Osteoblast (primary cell): Measurements from ENCODE around the gene ACOT11. TPM values are rescaled to one million over a fixed set of nuclear protein-coding genes. Genes with fewer than 3 reads are reported as not detected.
A peak's percentile ranks its signal among the peaks of the same experiment; 100 is the strongest.
"Not testable (repeated sequence)": the region's sequence is repeated elsewhere in the genome, so short reads cannot be mapped to it uniquely, and the experiment has no call there.

Source experiments
- DNase-seq: peaks from one replicate; pipeline ENCODE4 v3.0.0; 2011; ENCODE audit warnings: low spot score, mixed read lengths; ENCODE audit not compliant: insufficient read length; ENCODE audit errors: missing footprints
- H2AFZ ChIP-seq: 2 replicates; pipeline ENCODE4 v1.6.0; 2011; ENCODE audit warnings: mild to moderate bottlenecking, low read length
- H3K27ac ChIP-seq: 2 replicates; pipeline ENCODE4 v1.5.1; 2011; ENCODE audit warnings: mild to moderate bottlenecking, low read depth, low read length, moderate library complexity
- H3K27me3 ChIP-seq: 2 replicates; pipeline ENCODE4 v1.6.0; 2012; ENCODE audit warnings: mild to moderate bottlenecking, control low read depth, inconsistent platforms, low read length, moderate library complexity; ENCODE audit not compliant: insufficient read depth
- H3K36me3 ChIP-seq: 2 replicates; pipeline ENCODE4 v1.5.1; 2011; ENCODE audit warnings: mild to moderate bottlenecking, low read length, control low read depth, moderate library complexity; ENCODE audit not compliant: insufficient read depth
- H3K4me1 ChIP-seq: 2 replicates; pipeline ENCODE4 v1.5.1; 2011; ENCODE audit warnings: mild to moderate bottlenecking, low read length, control low read depth, moderate library complexity; ENCODE audit not compliant: insufficient read depth
- H3K4me2 ChIP-seq: 2 replicates; pipeline ENCODE4 v1.6.0; 2011; ENCODE audit warnings: mild to moderate bottlenecking, low read length; ENCODE audit not compliant: insufficient read depth
- H3K4me3 ChIP-seq: fragments of 200-600 bp; sonication (generic); 3 replicates; pipeline ENCODE4 v1.5.1; 2012; ENCODE audit warnings: mild to moderate bottlenecking, low read length, inconsistent platforms; ENCODE audit not compliant: insufficient read depth
- H3K79me2 ChIP-seq: 2 replicates; pipeline ENCODE4 v1.6.0; 2012; ENCODE audit warnings: mild to moderate bottlenecking, low read length, control low read depth, inconsistent platforms; ENCODE audit not compliant: insufficient read depth
- H3K9me3 ChIP-seq: 2 replicates; pipeline ENCODE4 v1.5.1; 2011; ENCODE audit warnings: low read depth, low read length, control low read depth
- H4K20me1 ChIP-seq: 2 replicates; pipeline ENCODE4 v1.6.0; 2012; ENCODE audit warnings: mild to moderate bottlenecking, low read length, control low read depth; ENCODE audit not compliant: insufficient read depth
- total RNA-seq: library from RNA; depleted of rRNA; stranded (reverse); fragments of >200 nt; gene quantifications from 2 replicates; pipeline ENCODE4 v1.2.3, GENCODE V29; 2012
- TF ChIP-seq, protein P1 (sequence below): IDR thresholded peaks from 2 replicates; pipeline ENCODE4 v1.5.1; 2011; ENCODE audit warnings: mild to moderate bottlenecking, low read depth, low read length, moderate library complexity; ENCODE audit errors: extremely low read depth

ACOT11 gene
- total RNA-seq, 1 donor, result 2.9 TPM

DNA sequence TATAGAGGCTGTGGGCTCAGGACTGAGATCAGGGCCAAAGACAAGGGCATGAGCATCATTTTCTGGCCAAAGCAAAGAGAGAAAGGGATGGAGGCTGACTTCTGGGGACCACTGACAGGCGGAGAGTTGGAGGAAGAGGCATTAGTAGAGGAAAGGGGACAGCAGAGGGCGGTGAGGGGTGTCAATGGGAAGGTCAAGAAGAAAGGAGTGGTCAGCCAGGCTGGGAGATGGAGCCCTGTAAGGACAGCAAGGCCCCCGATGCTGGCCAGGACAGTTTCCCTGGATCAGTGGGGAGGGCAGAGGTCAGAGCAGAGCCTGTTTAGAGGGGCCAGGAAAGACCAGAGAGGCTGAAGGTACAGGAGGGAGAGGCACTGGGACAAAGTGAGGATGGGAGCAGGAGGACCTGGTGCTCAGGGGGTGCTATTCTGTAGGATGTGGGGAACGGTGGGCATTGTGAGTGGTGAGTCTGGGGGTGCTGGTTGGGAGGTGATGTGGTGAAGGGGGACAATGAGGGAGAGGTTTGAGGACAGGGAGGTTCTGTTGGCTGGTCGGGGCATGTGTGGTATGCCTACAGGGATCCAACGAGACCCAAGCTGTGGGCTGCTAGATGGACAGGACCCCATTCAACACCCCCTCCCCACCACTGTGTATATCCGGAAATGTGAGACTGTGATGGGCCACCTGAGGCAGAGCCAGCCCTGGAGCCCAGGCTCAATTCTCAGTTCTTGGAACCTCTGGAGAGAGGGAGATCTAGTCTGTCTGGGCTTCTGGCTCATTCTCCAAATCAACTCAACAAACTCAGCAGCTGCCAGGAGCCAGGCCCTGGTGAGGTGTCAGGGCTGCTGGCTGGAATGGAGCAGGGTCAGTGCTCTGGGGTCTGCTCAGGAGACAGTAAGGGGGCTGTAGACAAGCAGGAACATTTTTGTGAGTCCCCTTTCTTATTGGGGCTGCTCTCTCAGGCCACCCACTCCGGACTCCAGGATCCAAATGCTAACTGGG lies 76.7 kb downstream of the ACOT11 start:
- no peaks in the 10 kb centered on the region for H3K4me1 ChIP-seq
- no peak overlapping the region for H3K4me2 ChIP-seq
- H3K36me3 ChIP-seq, result no peaks in the 10 kb centered on the region
- H2AFZ ChIP-seq, result no peak overlapping the region
- H3K9me3 ChIP-seq, result no peaks in the 10 kb centered on the region
- H3K4me3 ChIP-seq, result no peak overlapping the region
- H3K27ac ChIP-seq, result no peak overlapping the region
- peaks cover 7% of the 10 kb centered on the region for H3K27me3 ChIP-seq
- no peaks in the 10 kb centered on the region for H3K79me2 ChIP-seq
- no peaks in the 10 kb centered on the region for H4K20me1 ChIP-seq
- peak; percentile 27 for DNase-seq
- TF ChIP-seq, protein P1, sequence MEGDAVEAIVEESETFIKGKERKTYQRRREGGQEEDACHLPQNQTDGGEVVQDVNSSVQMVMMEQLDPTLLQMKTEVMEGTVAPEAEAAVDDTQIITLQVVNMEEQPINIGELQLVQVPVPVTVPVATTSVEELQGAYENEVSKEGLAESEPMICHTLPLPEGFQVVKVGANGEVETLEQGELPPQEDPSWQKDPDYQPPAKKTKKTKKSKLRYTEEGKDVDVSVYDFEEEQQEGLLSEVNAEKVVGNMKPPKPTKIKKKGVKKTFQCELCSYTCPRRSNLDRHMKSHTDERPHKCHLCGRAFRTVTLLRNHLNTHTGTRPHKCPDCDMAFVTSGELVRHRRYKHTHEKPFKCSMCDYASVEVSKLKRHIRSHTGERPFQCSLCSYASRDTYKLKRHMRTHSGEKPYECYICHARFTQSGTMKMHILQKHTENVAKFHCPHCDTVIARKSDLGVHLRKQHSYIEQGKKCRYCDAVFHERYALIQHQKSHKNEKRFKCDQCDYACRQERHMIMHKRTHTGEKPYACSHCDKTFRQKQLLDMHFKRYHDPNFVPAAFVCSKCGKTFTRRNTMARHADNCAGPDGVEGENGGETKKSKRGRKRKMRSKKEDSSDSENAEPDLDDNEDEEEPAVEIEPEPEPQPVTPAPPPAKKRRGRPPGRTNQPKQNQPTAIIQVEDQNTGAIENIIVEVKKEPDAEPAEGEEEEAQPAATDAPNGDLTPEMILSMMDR, result no peak

DNA sequence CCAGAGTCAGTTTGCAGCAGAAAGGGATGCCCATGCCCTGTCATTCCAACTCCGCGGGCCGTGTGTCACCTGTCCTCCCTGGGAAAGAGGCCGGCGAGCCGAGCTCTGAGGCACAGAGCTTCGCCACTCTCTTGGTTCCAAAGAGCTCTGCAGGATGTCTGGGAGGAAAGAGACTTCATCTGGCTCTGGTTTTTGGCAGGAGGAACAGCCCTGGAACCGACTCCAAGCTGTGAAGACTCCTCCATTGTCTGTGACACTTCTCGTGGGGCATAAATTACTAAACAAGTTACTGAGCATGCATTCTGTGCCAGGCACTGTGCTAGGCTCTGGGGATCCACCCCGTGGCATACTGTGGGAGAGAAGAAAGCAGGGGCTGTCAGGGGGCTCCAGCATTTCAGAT lies 79.2 kb downstream of the ACOT11 start:
- H3K4me2 ChIP-seq, result no peak overlapping the region
- H3K36me3 ChIP-seq, result no peaks in the 10 kb centered on the region
- H3K4me3 ChIP-seq, result no peak overlapping the region
- no peak overlapping the region for H3K27ac ChIP-seq
- H3K79me2 ChIP-seq, result no peaks in the 10 kb centered on the region
- H2AFZ ChIP-seq, result no peak overlapping the region
- no peaks in the 10 kb centered on the region for H4K20me1 ChIP-seq
- peaks cover 4% of the 10 kb centered on the region for H3K27me3 ChIP-seq
- H3K4me1 ChIP-seq, result no peaks in the 10 kb centered on the region
- TF ChIP-seq, protein P1, result no peak
- no peaks in the 10 kb centered on the region for H3K9me3 ChIP-seq
- DNase-seq, result peak; percentile 17

DNA sequence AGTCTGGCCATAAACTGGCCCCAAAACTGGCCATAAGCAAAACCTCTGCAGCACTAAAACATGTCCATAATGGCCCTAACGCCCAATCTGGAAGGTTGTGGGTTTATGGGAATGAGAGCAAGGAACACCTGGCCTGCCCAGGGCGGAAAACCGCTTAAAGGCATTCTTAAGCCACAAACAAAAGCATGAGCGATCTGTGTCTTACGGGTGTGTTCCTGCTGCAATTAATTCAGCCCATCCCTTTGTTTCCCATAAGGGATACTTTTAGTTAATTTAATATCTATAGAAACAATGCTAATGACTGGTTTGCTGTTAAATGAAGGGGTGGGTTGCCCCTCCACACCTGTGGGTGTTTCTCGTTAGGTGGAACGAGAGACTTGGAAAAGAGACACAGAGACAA lies 87.8 kb downstream of the ACOT11 start:
- not testable (repeated sequence) for DNase-seq, H3K4me2 ChIP-seq, H3K27ac ChIP-seq, H3K9me3 ChIP-seq, H4K20me1 ChIP-seq, H3K36me3 ChIP-seq, H3K4me1 ChIP-seq, H3K4me3 ChIP-seq, H3K79me2 ChIP-seq, H2AFZ ChIP-seq
- peaks cover 15% of the 10 kb centered on the region for H3K27me3 ChIP-seq

DNA sequence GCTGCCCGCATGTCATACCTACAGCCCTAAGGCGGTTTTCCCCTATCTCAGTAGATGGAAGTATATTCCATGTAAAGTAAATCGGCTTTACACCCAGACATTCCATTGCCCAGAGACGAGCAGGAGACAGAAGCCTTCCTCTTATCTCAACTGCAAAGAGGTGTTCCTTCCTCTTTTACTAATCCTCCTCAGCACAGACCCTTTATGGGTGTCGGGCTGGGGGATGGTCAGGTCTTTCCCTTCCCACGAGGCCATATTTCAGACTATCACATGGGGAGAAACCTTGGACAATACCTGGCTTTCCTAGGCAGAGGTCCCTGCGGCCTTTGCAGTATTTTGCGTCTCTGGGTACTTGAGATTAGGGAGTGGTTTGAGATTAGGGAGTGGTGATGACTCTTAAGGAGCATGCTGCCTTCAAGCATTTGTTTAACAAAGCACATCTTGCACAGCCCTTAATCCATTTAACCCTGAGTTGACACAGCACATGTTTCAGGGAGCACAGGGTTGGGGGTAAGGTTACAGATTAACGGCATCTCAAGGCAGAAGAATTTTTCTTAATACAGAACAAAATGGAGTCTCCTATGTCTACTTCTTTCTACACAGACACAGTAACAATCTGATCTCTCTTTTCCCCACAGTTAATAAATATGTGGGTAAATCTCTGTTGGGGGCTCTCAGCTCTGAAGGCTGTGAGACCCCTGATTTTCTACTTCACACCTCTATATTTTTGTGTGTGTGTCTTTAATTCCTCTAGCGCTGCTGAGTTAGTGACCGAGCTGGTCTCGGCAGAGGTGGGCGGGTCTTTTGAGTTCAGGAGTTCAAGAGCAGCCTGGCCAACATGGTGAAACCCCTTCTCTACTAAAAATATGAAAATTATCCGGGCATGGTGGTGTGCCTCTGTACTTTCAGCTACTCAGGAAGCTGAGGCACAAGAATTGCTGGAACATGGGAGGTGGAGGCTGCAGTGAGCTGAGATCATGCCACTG lies 88.7 kb downstream of the ACOT11 start:
- H3K79me2 ChIP-seq, H3K9me3 ChIP-seq, H3K4me2 ChIP-seq, H4K20me1 ChIP-seq, H3K4me1 ChIP-seq, H3K36me3 ChIP-seq, DNase-seq, H3K4me3 ChIP-seq, H3K27ac ChIP-seq, H2AFZ ChIP-seq: not testable (repeated sequence)
- H3K27me3 ChIP-seq, result peaks cover 20% of the 10 kb centered on the region
